ENCODE data around the gene EXOSC7.

DNA sequence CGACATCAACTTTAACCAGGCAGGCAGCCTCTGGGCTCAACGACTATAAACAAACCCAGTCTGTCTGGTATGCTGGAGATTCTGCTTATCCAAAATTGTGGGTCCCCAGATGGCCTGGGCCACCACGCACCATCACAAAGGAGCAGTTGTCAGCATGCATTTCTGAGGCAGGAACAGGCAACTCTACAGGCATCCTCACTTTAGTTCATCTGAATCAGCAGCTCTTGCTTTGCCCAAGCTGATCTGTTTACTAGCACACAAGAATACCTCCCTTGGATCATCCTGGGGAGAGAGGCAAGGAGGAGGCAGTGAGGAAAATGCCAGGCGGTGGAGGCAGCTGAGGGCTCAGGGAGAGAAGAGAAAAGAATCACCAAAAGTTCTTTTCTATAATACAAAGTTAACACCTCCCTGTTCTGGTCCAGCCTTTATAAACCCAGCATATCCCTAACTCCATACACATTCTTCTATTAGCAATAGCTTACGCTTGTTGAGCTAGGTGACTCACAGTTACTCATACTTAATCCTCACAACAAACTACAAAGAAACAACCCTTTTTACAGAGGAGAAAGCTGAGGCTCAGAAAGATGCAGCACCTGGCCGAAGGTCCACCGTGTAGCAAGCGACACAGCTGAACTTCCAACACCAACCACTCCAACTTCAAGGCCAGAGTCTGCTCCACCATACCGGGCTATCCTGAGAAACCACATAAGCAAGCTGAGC is 33.7 kb upstream of the EXOSC7 start:
- TF ChIP-seq, protein P1, sequence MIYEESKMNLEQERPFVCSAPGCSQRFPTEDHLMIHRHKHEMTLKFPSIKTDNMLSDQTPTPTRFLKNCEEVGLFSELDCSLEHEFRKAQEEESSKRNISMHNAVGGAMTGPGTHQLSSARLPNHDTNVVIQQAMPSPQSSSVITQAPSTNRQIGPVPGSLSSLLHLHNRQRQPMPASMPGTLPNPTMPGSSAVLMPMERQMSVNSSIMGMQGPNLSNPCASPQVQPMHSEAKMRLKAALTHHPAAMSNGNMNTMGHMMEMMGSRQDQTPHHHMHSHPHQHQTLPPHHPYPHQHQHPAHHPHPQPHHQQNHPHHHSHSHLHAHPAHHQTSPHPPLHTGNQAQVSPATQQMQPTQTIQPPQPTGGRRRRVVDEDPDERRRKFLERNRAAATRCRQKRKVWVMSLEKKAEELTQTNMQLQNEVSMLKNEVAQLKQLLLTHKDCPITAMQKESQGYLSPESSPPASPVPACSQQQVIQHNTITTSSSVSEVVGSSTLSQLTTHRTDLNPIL (CRISPR knock-in tag; IDR thresholded peaks at IDR 0.05; ENCODE audit: low read depth), result no peak
- TF ChIP-seq RARB (CRISPR knock-in tag; IDR thresholded peaks at IDR 0.05) (no peak), ESRRG (CRISPR knock-in tag; IDR thresholded peaks at IDR 0.05) (no peak), ZFP30 (CRISPR knock-in tag; IDR thresholded peaks at IDR 0.05) (no peak), BACH2 (CRISPR knock-in tag; IDR thresholded peaks at IDR 0.05; ENCODE audit: borderline replicate concordance) (no peak), ARNTL (CRISPR knock-in tag; IDR thresholded peaks at IDR 0.05; ENCODE audit: borderline replicate concordance, low read depth) (no peak), PPARA (CRISPR knock-in tag; IDR thresholded peaks at IDR 0.05; ENCODE audit: borderline replicate concordance) (no peak), ZFP3 (CRISPR knock-in tag; IDR thresholded peaks at IDR 0.05) (no peak)
- TF ChIP-seq, protein P2, sequence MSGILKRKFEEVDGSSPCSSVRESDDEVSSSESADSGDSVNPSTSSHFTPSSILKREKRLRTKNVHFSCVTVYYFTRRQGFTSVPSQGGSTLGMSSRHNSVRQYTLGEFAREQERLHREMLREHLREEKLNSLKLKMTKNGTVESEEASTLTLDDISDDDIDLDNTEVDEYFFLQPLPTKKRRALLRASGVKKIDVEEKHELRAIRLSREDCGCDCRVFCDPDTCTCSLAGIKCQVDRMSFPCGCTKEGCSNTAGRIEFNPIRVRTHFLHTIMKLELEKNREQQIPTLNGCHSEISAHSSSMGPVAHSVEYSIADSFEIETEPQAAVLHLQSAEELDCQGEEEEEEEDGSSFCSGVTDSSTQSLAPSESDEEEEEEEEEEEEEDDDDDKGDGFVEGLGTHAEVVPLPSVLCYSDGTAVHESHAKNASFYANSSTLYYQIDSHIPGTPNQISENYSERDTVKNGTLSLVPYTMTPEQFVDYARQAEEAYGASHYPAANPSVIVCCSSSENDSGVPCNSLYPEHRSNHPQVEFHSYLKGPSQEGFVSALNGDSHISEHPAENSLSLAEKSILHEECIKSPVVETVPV (CRISPR knock-in tag; IDR thresholded peaks at IDR 0.05), result no peak
- TF ChIP-seq, protein P3, sequence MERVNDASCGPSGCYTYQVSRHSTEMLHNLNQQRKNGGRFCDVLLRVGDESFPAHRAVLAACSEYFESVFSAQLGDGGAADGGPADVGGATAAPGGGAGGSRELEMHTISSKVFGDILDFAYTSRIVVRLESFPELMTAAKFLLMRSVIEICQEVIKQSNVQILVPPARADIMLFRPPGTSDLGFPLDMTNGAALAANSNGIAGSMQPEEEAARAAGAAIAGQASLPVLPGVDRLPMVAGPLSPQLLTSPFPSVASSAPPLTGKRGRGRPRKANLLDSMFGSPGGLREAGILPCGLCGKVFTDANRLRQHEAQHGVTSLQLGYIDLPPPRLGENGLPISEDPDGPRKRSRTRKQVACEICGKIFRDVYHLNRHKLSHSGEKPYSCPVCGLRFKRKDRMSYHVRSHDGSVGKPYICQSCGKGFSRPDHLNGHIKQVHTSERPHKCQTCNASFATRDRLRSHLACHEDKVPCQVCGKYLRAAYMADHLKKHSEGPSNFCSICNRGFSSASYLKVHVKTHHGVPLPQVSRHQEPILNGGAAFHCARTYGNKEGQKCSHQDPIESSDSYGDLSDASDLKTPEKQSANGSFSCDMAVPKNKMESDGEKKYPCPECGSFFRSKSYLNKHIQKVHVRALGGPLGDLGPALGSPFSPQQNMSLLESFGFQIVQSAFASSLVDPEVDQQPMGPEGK (CRISPR knock-in tag; IDR thresholded peaks at IDR 0.05; ENCODE audit: borderline replicate concordance), result no peak
